HepG2 (cell line): ENCODE results near the gene PDK1. TPM values are rescaled to one million over a fixed set of nuclear protein-coding genes. Genes with fewer than 3 reads are reported as not detected.
A peak's percentile ranks its signal among the peaks of the same experiment; 100 is the strongest.

Experiments used
- ATAD3A ChIP-seq: sonication (generic); formaldehyde crosslinking; IDR thresholded peaks from 2 replicates; pipeline ENCODE4 v1.4.0; 2020; ENCODE audit warnings: missing genetic modification reagents
- EZH2 ChIP-seq: conservative IDR thresholded peaks from 2 replicates; pipeline ENCODE4 v1.6.1; 2012; ENCODE audit warnings: mild to moderate bottlenecking, low read depth, low read length, moderate library complexity
- HOXA3 ChIP-seq: sonication (generic); formaldehyde crosslinking; IDR thresholded peaks from 2 replicates; pipeline ENCODE4 v1.5.0; 2020; ENCODE audit warnings: missing genetic modification reagents
- KDM4B ChIP-seq: sonication (generic); formaldehyde crosslinking; IDR thresholded peaks from 2 replicates; pipeline ENCODE4 v1.4.0; 2020; ENCODE audit warnings: missing genetic modification reagents
- KLF16 ChIP-seq, 2 experiments: sonication (generic) in 1 of 2; formaldehyde crosslinking in 1 of 2; IDR thresholded peaks; 2 replicates each; pipeline versions ENCODE4 v1.6.1 to v1.8.0; 2016 to 2023; ENCODE audit warnings: missing genetic modification reagents in 2 of 2, missing compliant biosample characterization in 1 of 2
- NCOR1 ChIP-seq: fragments of 200-600 bp; sonication (generic); IDR thresholded peaks from 2 replicates; pipeline ENCODE4 v1.7.0; 2017; ENCODE audit warnings: antibody characterized with exemption, low read length, borderline replicate concordance
- PREB ChIP-seq: sonication (generic); formaldehyde crosslinking; IDR thresholded peaks from 2 replicates; pipeline ENCODE4 v1.4.0; 2020; ENCODE audit warnings: missing genetic modification reagents
- RARG ChIP-seq: sonication (generic); formaldehyde crosslinking; IDR thresholded peaks from 2 replicates; pipeline ENCODE4 v1.4.0; 2020; ENCODE audit warnings: low read depth, mild to moderate bottlenecking, missing genetic modification reagents
- SIN3A ChIP-seq: IDR thresholded peaks from 2 replicates; pipeline ENCODE4 v1.6.1; 2011; ENCODE audit warnings: low read depth, mild to moderate bottlenecking, control low read depth, low read length, borderline replicate concordance
- SRF ChIP-seq: IDR thresholded peaks from 2 replicates; pipeline ENCODE4 v1.6.1; 2011; ENCODE audit warnings: mild to moderate bottlenecking, low read depth, low read length, moderate library complexity
- ZFP36L1 ChIP-seq: sonication (generic); formaldehyde crosslinking; IDR thresholded peaks from 2 replicates; pipeline ENCODE4 v1.8.0; 2022; ENCODE audit warnings: mild to moderate bottlenecking, missing genetic modification reagents, moderate library complexity
- ZFX ChIP-seq: sonication (generic); formaldehyde crosslinking; IDR thresholded peaks from 2 replicates; pipeline ENCODE4 v1.4.0; 2020; ENCODE audit warnings: mild to moderate bottlenecking, low read depth, missing genetic modification reagents, moderate library complexity
- ZNF264 ChIP-seq: sonication (generic); formaldehyde crosslinking; IDR thresholded peaks from 2 replicates; pipeline ENCODE4 v1.4.0; 2020; ENCODE audit warnings: missing genetic modification reagents
- ZNF280B ChIP-seq: sonication (generic); formaldehyde crosslinking; IDR thresholded peaks from 2 replicates; pipeline ENCODE4 v1.5.0; 2020; ENCODE audit warnings: missing genetic modification reagents, mild to moderate bottlenecking, borderline replicate concordance
- ZNF605 ChIP-seq: sonication (generic); formaldehyde crosslinking; IDR thresholded peaks from 2 replicates; pipeline ENCODE4 v1.8.0; 2022; ENCODE audit warnings: mild to moderate bottlenecking, missing genetic modification reagents
- ZNF841 ChIP-seq: sonication (generic); formaldehyde crosslinking; IDR thresholded peaks from 2 replicates; pipeline ENCODE4 v1.8.1; 2023; ENCODE audit warnings: missing genetic modification reagents, borderline replicate concordance
- ZSCAN29 ChIP-seq: sonication (generic); formaldehyde crosslinking; conservative IDR thresholded peaks from 2 replicates; pipeline ENCODE4 v1.4.0; 2020; ENCODE audit warnings: mild to moderate bottlenecking, missing genetic modification reagents
- polyA plus RNA-seq, 8 experiments: library from polyadenylated mRNA; depleted of rRNA in 3 of 8; stranded (reverse) in 7 of 8; unstranded in 1 of 8; fragments of >200 nt; fragmentation: Illumina TruSeq in 4 of 8; extraction: Trizol in 4 of 8; gene quantifications; 2 replicates each; pipeline versions ENCODE4 v1.2.1 to v1.2.3, GENCODE V29; 2011 to 2016; ENCODE audit warnings: low read depth in 4 of 8, missing spikeins in 1 of 8, mixed read lengths in 1 of 8; ENCODE audit not compliant: insufficient read depth in 1 of 8
- total RNA-seq, 5 experiments: library from RNA; depleted of rRNA; stranded (reverse); fragments of >200 nt; fragmentation: Illumina TruSeq; extraction: Trizol; gene quantifications; 2 replicates each; pipeline ENCODE4 v1.2.3, GENCODE V29; 2016; ENCODE audit warnings: low read depth in 1 of 5
- TF ChIP-seq, protein P1 (sequence below): sonication (generic); formaldehyde crosslinking; IDR thresholded peaks from 2 replicates; pipeline ENCODE4; 2020; ENCODE audit warnings: missing genetic modification reagents, mild to moderate bottlenecking, borderline replicate concordance
- TF ChIP-seq, protein P2 (sequence below): sonication (generic); formaldehyde crosslinking; IDR thresholded peaks from 2 replicates; pipeline ENCODE4 v1.8.0; 2022; ENCODE audit warnings: mild to moderate bottlenecking, missing genetic modification reagents, borderline replicate concordance
- TF ChIP-seq, protein P3 (sequence below): sonication (generic); formaldehyde crosslinking; IDR thresholded peaks from 2 replicates; pipeline ENCODE4 v1.4.0; 2020; ENCODE audit warnings: missing genetic modification reagents, borderline replicate concordance

PDK1 gene
- total and polyA plus RNA-seq, 2 of the 13 experiments (the other 11 are each of a cell fraction or from before 2014, with no cell fraction given): 11.9 to 96.9 TPM

DNA sequence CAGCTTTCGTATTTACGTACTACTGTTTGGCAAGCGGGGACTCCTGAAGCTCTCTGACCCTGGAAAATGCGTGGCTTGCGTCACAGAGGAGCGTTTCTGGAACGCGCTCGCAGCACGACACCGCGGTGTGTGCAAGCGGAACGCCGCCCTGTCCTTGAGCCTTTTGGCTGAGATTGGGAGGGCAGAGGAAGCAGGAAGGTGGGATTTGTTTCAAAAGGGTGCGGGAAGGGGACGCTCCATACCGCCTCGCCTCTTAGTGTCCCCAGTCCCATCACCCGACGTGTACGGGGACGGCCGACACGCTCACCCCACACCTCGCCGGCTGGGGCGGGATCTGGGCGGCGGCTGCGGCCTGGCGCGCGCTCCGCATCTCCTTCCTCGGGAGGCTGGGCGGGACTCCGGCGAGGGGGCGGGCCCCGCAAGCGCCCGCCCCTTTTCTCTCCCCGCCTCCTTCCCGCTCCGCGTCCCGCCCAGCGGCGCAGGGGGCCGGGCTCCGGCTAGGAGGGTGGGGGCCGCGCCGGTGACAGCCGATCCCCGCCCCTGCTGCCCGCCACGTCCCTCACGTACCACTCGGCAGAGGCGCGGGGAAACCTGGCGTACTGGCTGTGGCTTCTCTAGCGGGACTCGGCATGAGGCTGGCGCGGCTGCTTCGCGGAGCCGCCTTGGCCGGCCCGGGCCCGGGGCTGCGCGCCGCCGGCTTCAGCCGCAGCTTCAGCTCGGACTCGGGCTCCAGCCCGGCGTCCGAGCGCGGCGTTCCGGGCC, at the start of gene PDK1 (continued):
- peak; percentile 66 for TF ChIP-seq ZFP36L1 (CRISPR knock-in tag)
- no peak for TF ChIP-seq RARG (CRISPR knock-in tag)
- TF ChIP-seq, protein P1, sequence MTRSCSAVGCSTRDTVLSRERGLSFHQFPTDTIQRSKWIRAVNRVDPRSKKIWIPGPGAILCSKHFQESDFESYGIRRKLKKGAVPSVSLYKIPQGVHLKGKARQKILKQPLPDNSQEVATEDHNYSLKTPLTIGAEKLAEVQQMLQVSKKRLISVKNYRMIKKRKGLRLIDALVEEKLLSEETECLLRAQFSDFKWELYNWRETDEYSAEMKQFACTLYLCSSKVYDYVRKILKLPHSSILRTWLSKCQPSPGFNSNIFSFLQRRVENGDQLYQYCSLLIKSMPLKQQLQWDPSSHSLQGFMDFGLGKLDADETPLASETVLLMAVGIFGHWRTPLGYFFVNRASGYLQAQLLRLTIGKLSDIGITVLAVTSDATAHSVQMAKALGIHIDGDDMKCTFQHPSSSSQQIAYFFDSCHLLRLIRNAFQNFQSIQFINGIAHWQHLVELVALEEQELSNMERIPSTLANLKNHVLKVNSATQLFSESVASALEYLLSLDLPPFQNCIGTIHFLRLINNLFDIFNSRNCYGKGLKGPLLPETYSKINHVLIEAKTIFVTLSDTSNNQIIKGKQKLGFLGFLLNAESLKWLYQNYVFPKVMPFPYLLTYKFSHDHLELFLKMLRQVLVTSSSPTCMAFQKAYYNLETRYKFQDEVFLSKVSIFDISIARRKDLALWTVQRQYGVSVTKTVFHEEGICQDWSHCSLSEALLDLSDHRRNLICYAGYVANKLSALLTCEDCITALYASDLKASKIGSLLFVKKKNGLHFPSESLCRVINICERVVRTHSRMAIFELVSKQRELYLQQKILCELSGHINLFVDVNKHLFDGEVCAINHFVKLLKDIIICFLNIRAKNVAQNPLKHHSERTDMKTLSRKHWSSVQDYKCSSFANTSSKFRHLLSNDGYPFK: 0 out of 2 replicates have a peak, but pooled peaks have one; percentile 36
- peak; percentile 73; the same call in 1 of the 2 replicates for TF ChIP-seq ZNF264 (CRISPR knock-in tag)
- 0 out of 2 replicates have a peak, but pooled peaks have one; percentile 17 for TF ChIP-seq ZSCAN29
- TF ChIP-seq ZNF605 (CRISPR knock-in tag): peak; percentile 95
- TF ChIP-seq KDM4B (CRISPR knock-in tag): peak; percentile 57; the same call in 1 of the 2 replicates
- no peak for TF ChIP-seq PREB (CRISPR knock-in tag)
- TF ChIP-seq, protein P2, sequence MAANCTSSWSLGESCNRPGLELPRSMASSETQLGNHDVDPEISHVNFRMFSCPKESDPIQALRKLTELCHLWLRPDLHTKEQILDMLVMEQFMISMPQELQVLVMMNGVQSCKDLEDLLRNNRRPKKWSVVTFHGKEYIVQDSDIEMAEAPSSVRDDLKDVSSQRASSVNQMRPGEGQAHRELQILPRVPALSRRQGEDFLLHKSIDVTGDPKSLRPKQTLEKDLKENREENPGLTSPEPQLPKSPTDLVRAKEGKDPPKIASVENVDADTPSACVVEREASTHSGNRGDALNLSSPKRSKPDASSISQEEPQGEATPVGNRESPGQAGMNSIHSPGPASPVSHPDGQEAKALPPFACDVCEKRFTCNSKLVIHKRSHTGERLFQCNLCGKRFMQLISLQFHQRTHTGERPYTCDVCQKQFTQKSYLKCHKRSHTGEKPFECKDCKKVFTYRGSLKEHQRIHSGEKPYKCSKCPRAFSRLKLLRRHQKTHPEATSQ: peak; percentile 94
- TF ChIP-seq ATAD3A (CRISPR knock-in tag): no peak
- TF ChIP-seq NCOR1: no peak
- peak; percentile 93 for TF ChIP-seq SIN3A
- peak in 1 of 2 experiments; percentile 89; a peak in 2 of 4 replicates for TF ChIP-seq KLF16 (CRISPR knock-in tag; IDR thresholded peaks at IDR 0.05)
- peak; percentile 83; the same call in 1 of the 2 replicates for TF ChIP-seq ZFX (CRISPR knock-in tag)
- peak; percentile 93 for TF ChIP-seq ZNF280B
- no peak; the same call in 1 of the 2 replicates for TF ChIP-seq ZNF841 (CRISPR knock-in tag)
- TF ChIP-seq EZH2: no peak
- peak; percentile 96 for TF ChIP-seq HOXA3 (CRISPR knock-in tag)
- TF ChIP-seq, protein P3, sequence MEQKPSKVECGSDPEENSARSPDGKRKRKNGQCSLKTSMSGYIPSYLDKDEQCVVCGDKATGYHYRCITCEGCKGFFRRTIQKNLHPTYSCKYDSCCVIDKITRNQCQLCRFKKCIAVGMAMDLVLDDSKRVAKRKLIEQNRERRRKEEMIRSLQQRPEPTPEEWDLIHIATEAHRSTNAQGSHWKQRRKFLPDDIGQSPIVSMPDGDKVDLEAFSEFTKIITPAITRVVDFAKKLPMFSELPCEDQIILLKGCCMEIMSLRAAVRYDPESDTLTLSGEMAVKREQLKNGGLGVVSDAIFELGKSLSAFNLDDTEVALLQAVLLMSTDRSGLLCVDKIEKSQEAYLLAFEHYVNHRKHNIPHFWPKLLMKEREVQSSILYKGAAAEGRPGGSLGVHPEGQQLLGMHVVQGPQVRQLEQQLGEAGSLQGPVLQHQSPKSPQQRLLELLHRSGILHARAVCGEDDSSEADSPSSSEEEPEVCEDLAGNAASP: peak; percentile 59
- 0 out of 2 replicates have a peak, but pooled peaks have one; percentile 55 for TF ChIP-seq SRF
